ENCODE data around the gene NBEA.

NBEA gene

GRCh38 chr13:35473206-35473775, 531.2 kb downstream of the NBEA start:
- DNase-seq (ENCODE audit: low read depth in 1 of 2, low spot score in 1 of 2), result no peak

- DNase-seq (ENCODE audit: low read depth in 1 of 2, low spot score in 1 of 2), result no peak
Measured at GRCh38 chr13:35473802-35474201, 531.7 kb downstream of the NBEA start.

- no peak for DNase-seq (ENCODE audit: low read depth in 1 of 2, low spot score in 1 of 2)
Measured at GRCh38 chr13:35474496-35475211, 532.6 kb downstream of the NBEA start.

DNA sequence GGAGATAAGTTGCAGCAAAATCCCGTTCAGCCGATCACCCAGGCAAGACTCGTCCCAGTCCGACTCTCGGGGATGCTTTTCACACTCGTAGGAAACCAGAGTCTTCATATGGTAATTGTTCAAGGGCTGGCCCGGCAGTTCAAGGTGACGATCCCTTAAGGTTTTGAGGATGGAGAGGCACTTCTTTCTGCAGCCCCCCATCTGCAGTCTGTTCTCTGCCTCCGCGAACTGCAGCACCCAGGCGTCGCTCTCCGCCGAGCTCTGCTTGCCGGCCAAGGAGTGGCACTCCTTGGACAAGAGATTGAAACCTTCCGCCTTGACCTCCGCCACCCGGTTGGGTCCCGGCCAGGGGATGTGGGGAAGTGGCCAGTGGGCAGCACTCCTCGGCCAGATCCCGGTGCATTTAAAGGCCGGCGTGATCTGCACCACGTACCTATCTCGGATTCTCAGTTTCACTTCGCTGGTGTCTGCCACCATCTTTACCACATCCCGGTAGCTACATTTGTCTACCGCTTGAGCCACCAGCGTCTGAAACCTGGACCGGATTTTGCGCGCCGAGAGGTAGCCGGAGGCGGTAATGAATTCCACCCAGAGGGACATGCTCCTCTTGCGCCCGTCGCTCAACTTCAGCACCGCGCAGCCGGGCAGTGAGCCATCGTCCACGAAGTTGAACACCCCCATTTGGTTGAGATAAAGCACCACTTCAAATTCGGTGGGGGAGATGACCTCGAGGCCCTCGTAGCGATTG, 533.3 kb downstream of the NBEA start:
- DNase-seq (ENCODE audit: low read depth in 1 of 2, low spot score in 1 of 2), result no peak

DNA sequence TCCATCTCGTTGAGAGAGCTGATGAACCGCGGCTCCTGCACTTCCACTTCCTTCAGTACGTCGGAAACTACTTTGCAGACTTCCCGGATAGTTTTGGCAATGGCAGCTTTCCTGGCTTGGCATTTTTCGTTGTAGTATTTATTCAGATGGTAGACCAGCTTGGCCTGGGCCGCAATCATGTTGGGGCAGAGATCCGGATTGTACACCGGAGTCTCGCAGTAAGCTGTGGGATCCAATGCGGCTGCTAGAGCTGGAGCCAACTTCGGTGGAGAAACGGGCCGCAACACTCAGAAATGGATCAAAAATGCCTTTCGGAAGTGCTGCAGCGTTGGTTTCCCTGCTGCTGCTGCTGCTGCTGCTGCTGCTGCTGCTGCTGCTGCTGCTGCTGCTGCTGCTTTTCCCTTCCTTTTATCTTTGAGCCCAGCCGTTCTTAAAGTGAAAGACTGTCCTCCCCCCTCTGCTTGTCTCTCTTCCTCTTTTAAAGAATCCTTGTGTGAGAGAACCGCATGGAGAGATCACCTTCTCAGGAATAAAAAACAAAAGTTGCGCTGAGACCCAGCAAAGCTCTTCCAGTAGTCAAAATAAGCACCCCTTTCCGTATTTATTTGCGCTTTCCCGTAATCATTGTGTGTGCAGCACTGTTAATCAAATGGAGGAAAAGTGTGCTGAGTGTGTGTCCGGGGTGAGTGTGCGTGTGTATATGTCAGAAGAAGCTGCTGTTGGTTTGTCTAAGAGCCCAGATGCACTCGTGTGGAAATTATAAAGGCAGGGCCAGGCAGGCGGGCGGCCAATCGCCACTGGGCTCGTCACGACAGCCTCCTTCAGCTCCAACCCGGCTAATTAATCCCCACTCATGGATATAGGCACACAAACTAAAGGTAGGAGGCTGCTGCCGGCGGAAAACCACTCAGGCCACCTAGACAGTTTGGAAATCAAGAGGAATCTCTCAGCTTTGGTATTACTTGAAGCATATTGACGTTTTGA, 534.2 kb downstream of the NBEA start, which contains the start of gene MAB21L1:
MAB21L1 (minus strand) TSS at position 730 of the 984 bp plus-strand sequence; CDS start at position 179, 551 bp downstream.
- no peak for DNase-seq (ENCODE audit: low read depth in 1 of 2, low spot score in 1 of 2)

DNA sequence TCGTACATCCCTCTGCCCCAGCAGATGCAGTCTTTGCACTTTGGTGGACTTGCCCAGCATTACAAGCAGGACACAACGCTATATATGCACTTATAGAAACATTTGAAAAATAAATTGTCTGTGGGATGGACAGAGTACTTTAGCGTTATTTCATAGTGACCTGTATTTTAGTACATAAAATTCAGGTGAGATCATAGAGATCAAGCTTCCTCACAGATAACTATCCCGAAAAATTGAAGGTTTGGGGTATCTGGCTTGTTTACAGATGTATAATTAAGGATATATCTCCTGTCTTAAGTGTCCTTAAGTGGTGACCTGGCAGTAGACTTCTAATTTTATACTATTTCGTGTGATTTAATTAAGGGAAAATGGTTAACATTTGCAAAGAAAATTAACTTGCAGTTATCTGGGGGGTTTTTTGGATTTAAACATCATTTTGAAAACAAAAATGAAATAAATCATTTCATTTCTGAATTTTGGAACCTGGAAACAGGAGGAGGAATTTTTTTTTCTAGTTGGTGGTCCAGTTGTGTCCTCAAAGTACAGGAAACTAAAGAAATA, 535.4 kb downstream of the NBEA start:
- no peak for DNase-seq (ENCODE audit: low read depth in 1 of 2, low spot score in 1 of 2)

- no peak for DNase-seq (ENCODE audit: low read depth in 1 of 2, low spot score in 1 of 2)
Measured at GRCh38 chr13:35478271-35479037, 536.4 kb downstream of the NBEA start.

DNA sequence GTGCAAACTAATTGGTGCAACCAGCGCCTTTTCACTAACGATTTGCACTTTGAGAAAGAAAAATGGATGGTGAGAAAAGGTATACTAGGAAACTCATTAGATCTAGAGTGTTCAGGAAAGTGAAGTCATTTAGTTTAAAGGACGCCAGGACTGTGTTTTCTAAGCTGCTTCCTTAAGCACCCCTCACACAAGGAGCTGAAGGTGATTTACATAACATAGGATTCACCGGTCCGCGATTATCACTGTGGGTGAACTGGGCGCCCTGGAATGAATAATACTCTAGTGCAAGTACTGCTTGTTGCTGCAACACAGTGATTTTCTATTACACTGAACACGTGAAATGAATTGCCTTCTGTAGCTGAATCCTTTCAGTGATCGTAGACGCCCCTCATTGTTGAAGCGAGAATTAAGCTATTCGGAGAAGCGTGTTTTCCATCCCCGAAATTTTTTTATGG, 537.0 kb downstream of the NBEA start:
- no peak for DNase-seq (ENCODE audit: low read depth in 1 of 2, low spot score in 1 of 2)

DNA sequence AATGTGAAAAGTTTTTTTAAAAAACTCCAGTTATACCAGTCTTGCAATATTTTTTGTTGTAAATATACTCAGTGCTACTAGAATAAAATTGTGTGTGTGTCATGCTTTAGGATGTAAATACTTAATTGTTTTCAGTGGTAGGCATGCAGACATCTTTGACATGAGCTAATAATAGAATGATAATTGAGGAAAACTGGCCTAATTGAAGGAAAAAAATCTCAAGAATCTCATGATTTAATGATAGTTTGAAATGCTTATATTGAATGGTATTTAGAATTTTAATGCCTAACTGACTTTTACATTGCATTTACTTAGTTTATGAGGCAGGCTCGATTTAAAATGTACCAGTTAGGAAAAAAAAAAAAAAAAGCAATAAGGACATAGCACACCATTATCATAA, 537.6 kb downstream of the NBEA start:
- no peak for DNase-seq (ENCODE audit: low read depth in 1 of 2, low spot score in 1 of 2)

- DNase-seq (ENCODE audit: low read depth in 1 of 2, low spot score in 1 of 2), result no peak
Measured at GRCh38 chr13:35480346-35480745, 538.3 kb downstream of the NBEA start.

GRCh38 chr13:35481777-35482176, 539.7 kb downstream of the NBEA start:
- no peak for DNase-seq (ENCODE audit: low read depth in 1 of 2, low spot score in 1 of 2)

GRCh38 chr13:35482527-35482926, 540.5 kb downstream of the NBEA start:
- no peak for DNase-seq (ENCODE audit: low read depth in 1 of 2, low spot score in 1 of 2)

DNA sequence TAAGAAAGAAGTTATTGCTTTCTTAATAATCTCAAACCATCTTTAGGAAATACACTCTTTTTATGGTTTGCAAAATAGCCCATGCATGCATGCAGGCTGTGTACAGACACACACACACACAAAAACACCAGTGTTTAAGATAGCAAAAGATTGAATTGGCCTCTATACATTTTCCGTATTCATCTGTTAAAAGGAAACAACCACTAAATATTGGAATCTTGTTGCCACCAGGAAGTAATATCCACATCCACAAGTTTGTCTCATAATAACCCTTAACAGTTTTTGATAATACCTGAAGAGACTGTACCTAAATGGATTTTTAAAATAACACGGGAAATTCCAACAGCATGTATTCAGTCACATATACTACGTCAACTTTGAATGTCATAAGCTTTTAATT, 541.7 kb downstream of the NBEA start:
- no peak for DNase-seq (ENCODE audit: low read depth in 1 of 2, low spot score in 1 of 2)

DNA sequence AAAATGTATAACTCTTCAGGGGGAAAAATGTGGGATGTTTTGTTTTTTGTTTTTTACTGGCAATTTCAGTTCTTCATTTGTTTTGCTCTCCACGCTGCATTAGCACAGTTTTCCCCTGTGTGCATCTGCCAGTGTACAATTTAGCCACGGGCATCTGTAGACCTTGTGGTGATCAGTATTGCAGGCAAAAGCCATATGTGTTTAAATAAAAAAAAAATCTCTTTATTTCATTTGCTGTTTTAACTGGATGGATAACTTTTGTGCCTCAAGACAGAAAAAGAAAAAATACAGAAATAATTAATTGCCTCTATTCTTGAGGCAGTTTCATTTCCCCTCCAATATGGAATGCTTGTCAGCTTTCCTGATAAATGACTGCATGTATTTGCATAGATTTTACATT, 542.3 kb downstream of the NBEA start:
- no peak for DNase-seq (ENCODE audit: low read depth in 1 of 2, low spot score in 1 of 2)

DNA sequence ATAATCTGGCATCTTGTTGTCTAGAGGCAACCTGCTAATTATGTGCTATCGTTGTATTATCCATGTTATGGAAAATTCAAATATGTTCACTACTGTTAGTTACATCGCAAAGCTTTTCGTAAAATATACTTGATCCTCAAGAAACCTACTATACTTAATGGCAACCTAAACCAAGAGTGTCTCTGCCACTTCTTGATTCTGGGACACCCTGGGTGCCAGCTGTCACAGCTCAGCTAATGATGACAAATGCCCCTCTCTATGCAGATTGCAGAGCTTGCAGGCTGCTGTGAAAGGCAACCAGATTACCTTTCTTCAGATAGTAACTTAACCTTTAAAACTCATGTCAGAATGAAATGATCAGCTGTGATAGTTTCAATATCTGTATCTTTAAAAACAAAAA, 543.4 kb downstream of the NBEA start:
- no peak for DNase-seq (ENCODE audit: low read depth in 1 of 2, low spot score in 1 of 2)

GRCh38 chr13:35489050-35489449, 547.0 kb downstream of the NBEA start:
- no peak for DNase-seq (ENCODE audit: low read depth in 1 of 2, low spot score in 1 of 2)

- no peak for DNase-seq (ENCODE audit: low read depth in 1 of 2, low spot score in 1 of 2)
Measured at GRCh38 chr13:35496006-35496405, 553.9 kb downstream of the NBEA start.

GRCh38 chr13:35496761-35497386, 554.8 kb downstream of the NBEA start:
- no peak for DNase-seq (ENCODE audit: low read depth in 1 of 2, low spot score in 1 of 2)

- no peak for DNase-seq (ENCODE audit: low read depth in 1 of 2, low spot score in 1 of 2)
Measured at GRCh38 chr13:35498231-35498630, 556.2 kb downstream of the NBEA start.
